Esophagus muscularis mucosa (tissue), 4 donors: ENCODE results near the gene PSMD5. TPM values are rescaled to one million over a fixed set of nuclear protein-coding genes. Genes with fewer than 3 reads are reported as not detected.
A peak's percentile ranks its signal among the peaks of the same experiment; 100 is the strongest.

Experiments used
- DNase-seq: peaks from one replicate; pipeline ENCODE4 v3.0.0-alpha.2; 2017; ENCODE audit errors: extremely low spot score
- H3K27ac ChIP-seq, 4 donors: fragments of 200-600 bp; sonication (generic); replicated peaks in 1 of 4; 1 replicate in 3 of 4; 2 replicates in 1 of 4; pipeline ENCODE4 v1.5.1; 2016 to 2019; ENCODE audit warnings: mild to moderate bottlenecking in 1 of 4
- H3K27me3 ChIP-seq, 4 donors: fragments of 200-600 bp; sonication (generic); one replicate each; pipeline versions ENCODE4 v1.5.1 to v1.6.0; 2016 to 2019
- H3K36me3 ChIP-seq, 4 donors: fragments of 200-600 bp; sonication (generic); one replicate each; pipeline ENCODE4 v1.5.1; 2016 to 2019
- H3K4me1 ChIP-seq, 4 donors: fragments of 200-600 bp; sonication (generic); one replicate each; pipeline ENCODE4 v1.5.1; 2016 to 2019
- H3K4me3 ChIP-seq, 4 donors: fragments of 200-600 bp; sonication (generic); 1 replicate in 2 of 4; 2 replicates in 2 of 4; pipeline ENCODE4 v1.5.1; 2016 to 2019; ENCODE audit warnings: mild to moderate bottlenecking in 4 of 4, moderate library complexity in 1 of 4
- H3K9me3 ChIP-seq, 4 donors: fragments of 200-600 bp; sonication (generic); 1 replicate in 3 of 4; 2 replicates in 1 of 4; pipeline ENCODE4 v1.5.1; 2016 to 2019
- EP300 ChIP-seq: sonication (generic); formaldehyde crosslinking; IDR thresholded peaks from one replicate; pipeline ENCODE4 v1.6.1; 2017; ENCODE audit warnings: antibody characterized with exemption
- POLR2A ChIP-seq: fragments of 450-650 bp; IDR thresholded peaks from one replicate; pipeline ENCODE4 v1.6.1; 2017; ENCODE audit warnings: antibody characterized with exemption, moderate library complexity, mild to moderate bottlenecking, low read depth
- POLR2AphosphoS5 ChIP-seq, 2 donors: sonication (generic); formaldehyde crosslinking; IDR thresholded peaks; one replicate each; pipeline ENCODE4 v1.6.1; 2017; ENCODE audit warnings: antibody characterized with exemption in 2 of 2
- WGBS: methylation state at CpG from one replicate; pipeline ENCODE4 v1.1.5; 2018; 5-methylcytosine and 5-hydroxymethylcytosine counted together
- intact Hi-C: fragments of 100-400 bp; cut with DNase I; formaldehyde crosslinking; loops from one replicate; pipeline ENCODE4 v1.15.1; 2023
- total RNA-seq, 4 donors: library from RNA; depleted of rRNA; stranded (reverse); fragments of >200 nt; gene quantifications; one replicate each; pipeline versions ENCODE4 v1.1.0 to v1.2.1, GENCODE V29; 2016
- TF ChIP-seq, protein P1 (sequence below), 3 experiments: fragments of 200-600 bp in 2 of 3; fragments of 450-650 bp in 1 of 3; sonication (generic) in 2 of 3; IDR thresholded peaks; one replicate each; pipeline ENCODE4 v1.5.1; 2017 to 2019; ENCODE audit warnings: antibody characterized with exemption in 3 of 3, mild to moderate bottlenecking in 2 of 3, moderate library complexity in 1 of 3

Gene PSMD5
- total RNA-seq, 4 donors from 2014 or later: 22.0 to 30.7 (median 25.8) TPM

DNA sequence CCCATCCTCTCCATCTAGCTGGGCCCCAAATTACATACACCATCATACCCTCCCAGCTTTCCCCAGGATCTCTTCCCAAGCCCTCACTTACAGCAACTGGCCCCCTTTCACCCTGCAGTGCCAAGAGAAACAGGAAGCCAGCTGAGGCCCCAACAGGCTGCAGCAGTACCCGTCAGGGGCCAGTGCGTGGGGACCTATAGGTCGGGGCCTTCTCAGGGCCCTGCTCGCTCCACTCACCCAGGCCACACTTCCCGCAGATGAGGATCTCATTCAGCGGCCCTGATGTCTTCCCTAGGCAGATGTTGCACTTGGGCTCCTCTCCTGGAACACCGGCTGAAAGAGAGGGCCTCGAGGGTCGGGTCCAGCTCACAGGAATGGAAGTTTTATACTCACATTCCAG lies 27.5 kb upstream of the PSMD5 start:
- DNase-seq: no peak
- peaks cover 6 to 27% (median 23%) of the 10 kb centered on the region in 4 donors for H3K4me1 ChIP-seq
- no peak overlapping the region for H3K4me3 ChIP-seq
- 80% methylated on average over 9 of the region's 9 CpGs for WGBS
- H3K36me3 ChIP-seq: peaks cover 17 to 58% (median 45%) of the 10 kb centered on the region in 4 donors
- TF ChIP-seq, protein P1, sequence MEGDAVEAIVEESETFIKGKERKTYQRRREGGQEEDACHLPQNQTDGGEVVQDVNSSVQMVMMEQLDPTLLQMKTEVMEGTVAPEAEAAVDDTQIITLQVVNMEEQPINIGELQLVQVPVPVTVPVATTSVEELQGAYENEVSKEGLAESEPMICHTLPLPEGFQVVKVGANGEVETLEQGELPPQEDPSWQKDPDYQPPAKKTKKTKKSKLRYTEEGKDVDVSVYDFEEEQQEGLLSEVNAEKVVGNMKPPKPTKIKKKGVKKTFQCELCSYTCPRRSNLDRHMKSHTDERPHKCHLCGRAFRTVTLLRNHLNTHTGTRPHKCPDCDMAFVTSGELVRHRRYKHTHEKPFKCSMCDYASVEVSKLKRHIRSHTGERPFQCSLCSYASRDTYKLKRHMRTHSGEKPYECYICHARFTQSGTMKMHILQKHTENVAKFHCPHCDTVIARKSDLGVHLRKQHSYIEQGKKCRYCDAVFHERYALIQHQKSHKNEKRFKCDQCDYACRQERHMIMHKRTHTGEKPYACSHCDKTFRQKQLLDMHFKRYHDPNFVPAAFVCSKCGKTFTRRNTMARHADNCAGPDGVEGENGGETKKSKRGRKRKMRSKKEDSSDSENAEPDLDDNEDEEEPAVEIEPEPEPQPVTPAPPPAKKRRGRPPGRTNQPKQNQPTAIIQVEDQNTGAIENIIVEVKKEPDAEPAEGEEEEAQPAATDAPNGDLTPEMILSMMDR (IDR thresholded peaks at IDR 0.05): no peak
- TF ChIP-seq EP300 (no peak), POLR2AphosphoS5 (IDR thresholded peaks at IDR 0.05) (no peak), POLR2A (no peak)
- intact Hi-C loops: no loop called here
- H3K27me3 ChIP-seq: no peaks in the 10 kb centered on the region
- no peaks in the 10 kb centered on the region for H3K9me3 ChIP-seq
- H3K27ac ChIP-seq: peak overlapping the region; percentile 91 to 93 (median 92)

DNA sequence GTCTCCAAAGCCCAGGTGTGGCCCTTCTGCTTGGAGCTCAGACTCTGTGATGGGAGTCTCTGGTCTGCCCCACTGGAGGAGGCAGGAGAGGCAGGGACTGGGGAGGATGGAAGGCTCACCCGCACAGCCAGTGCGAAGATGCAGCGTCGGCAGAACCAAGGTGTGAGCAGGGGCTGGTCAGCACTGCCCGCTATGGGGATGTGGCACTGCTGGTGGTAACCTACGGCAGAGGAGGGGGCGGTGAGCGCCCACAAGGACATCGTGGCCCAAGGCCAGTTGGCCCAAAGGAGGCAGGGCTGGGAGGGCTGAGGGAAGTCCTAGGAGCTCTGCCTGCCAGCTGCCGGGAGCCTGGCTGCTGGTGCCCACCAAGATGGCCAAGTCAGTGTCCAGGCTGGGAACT lies 27.0 kb upstream of the PSMD5 start:
- peaks cover 17 to 63% (median 46%) of the 10 kb centered on the region in 4 donors for H3K36me3 ChIP-seq
- no peaks in the 10 kb centered on the region for H3K9me3 ChIP-seq
- H3K27me3 ChIP-seq: no peaks in the 10 kb centered on the region
- intact Hi-C loops: loop anchor here (2.0 to 5.0 kb wide), 2 partner anchors 67 to 203 kb away; partner anchors contain the start of gene CNTRL
- peak overlapping the region in 2 of 4 donors; percentile 62 to 66 for H3K4me3 ChIP-seq
- H3K4me1 ChIP-seq: peaks cover 6 to 25% (median 21%) of the 10 kb centered on the region in 4 donors
- DNase-seq: no peak
- no peak for TF ChIP-seq EP300
- no peak for TF ChIP-seq POLR2AphosphoS5 (IDR thresholded peaks at IDR 0.05)
- no peak for TF ChIP-seq POLR2A
- TF ChIP-seq, protein P1 (IDR thresholded peaks at IDR 0.05): no peak
- WGBS: 84% methylated on average over 8 of the region's 10 CpGs
- H3K27ac ChIP-seq: peak overlapping the region; percentile 91 to 93 (median 92)

DNA sequence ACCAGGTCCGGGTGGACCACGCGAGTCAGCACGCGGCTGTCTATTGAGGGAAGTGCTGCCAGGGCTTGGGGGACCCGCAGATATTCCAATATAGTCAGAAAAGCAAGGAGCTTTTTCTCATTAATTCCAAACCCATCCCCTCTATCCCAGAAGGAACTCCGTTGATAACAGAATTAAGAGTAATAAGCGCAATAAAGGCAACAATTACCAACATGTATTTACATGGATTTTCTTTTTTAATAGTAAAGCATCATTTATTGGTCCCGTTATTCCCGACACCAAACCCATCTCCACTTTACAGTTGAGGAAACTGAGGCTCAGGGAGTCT lies 26.6 kb upstream of the PSMD5 start:
- peaks cover 16 to 63% (median 43%) of the 10 kb centered on the region in 4 donors for H3K36me3 ChIP-seq
- peak overlapping the region; percentile 55 to 77 (median 64) for H3K4me3 ChIP-seq

DNA sequence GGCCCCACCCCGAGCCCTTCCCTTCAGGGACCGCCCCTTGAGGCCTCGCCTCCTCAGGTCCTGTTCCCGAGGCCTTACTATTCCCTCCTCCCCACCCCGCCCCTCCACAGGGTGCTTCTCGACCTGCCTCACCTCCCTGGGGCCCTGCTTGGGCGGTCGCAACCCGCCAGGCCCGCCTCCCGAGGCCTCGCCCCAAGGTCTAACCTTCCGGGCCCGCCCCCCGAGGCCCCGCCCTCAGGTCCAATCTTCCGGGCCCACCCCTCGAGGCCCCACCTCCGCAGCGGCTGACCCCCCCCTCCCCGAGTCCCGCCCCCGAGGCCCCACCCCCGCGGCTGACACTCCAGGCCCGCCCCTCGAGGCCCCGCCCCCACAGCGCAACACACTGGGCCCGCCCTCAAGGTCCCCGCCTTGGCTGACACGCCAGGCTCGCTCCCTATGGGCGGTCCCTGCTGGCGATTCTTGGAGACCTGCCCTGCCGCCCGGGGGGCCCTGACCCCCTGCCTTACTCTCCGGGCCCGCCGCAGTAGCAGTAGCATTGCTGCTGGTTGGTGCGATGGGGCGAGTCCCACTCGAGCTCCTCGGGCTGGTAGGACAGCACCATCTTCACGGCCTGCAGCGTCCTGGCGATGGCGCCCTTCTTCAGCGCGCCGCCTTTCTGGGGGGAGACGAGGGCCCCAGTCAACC lies 26.1 kb upstream of the PSMD5 start:
- peak; percentile 99 for DNase-seq
- 1% methylated on average over 11 of the region's 52 CpGs for WGBS
- Histone ChIP-seq H3K27ac (peak overlapping the region; percentile 91 to 93 (median 92)), H3K27me3 (no peaks in the 10 kb centered on the region), H3K4me1 (peaks cover 6 to 25% (median 21%) of the 10 kb centered on the region in 4 donors), H3K36me3 (peaks cover 11 to 63% (median 39%) of the 10 kb centered on the region in 4 donors), H3K9me3 (no peaks in the 10 kb centered on the region), H3K4me3 (peak overlapping the region; percentile 55 to 77 (median 64))
- TF ChIP-seq POLR2A (no peak), EP300 (no peak), POLR2AphosphoS5 (IDR thresholded peaks at IDR 0.05) (peak; percentile 81 to 92)
- TF ChIP-seq, protein P1 (IDR thresholded peaks at IDR 0.05): peak; percentile 48 to 76 (median 65)
- intact Hi-C loops: loop anchor here (2.0 to 5.0 kb wide), 2 partner anchors 68 to 203 kb away; partner anchors contain the start of gene CNTRL

More for the DNA sequence above, 26.6 kb upstream of the PSMD5 start:
- DNase-seq: no peak
- Histone ChIP-seq H3K4me1 (peaks cover 6 to 25% (median 21%) of the 10 kb centered on the region in 4 donors), H3K9me3 (no peaks in the 10 kb centered on the region), H3K27me3 (no peaks in the 10 kb centered on the region), H3K27ac (peak overlapping the region; percentile 91 to 93 (median 92))
- TF ChIP-seq EP300 (no peak), POLR2AphosphoS5 (IDR thresholded peaks at IDR 0.05) (peak in 1 of 2 donors; percentile 5)
- TF ChIP-seq, protein P1 (IDR thresholded peaks at IDR 0.05): no peak
- WGBS: 25% methylated on average over 10 of the region's 10 CpGs
- intact Hi-C loops: loop anchor here (2.0 to 5.0 kb wide), 2 partner anchors 67 to 203 kb away; partner anchors contain the start of gene CNTRL
